H9 (cell line): ENCODE data around the gene PHF8. TPM values are rescaled to one million over a fixed set of nuclear protein-coding genes. Genes with fewer than 3 reads are reported as not detected.

Source experiments
- DNase-seq: peaks from one replicate; pipeline ENCODE4 v3.0.0-alpha.2; 2017
- H2AFZ ChIP-seq: one replicate; pipeline ENCODE4 v1.6.1; 2013; ENCODE audit warnings: mild to moderate bottlenecking, low read length, control low read depth, moderate library complexity
- H2AK5ac ChIP-seq: 2 replicates; pipeline ENCODE4 v1.6.1; 2013; ENCODE audit warnings: low read length, control low read depth, mixed read lengths; ENCODE audit not compliant: insufficient read length
- H2BK120ac ChIP-seq: one replicate; pipeline ENCODE4 v1.6.1; 2013; ENCODE audit warnings: low read depth, mild to moderate bottlenecking, low read length, control low read depth, inconsistent platforms; ENCODE audit not compliant: poor library complexity, severe bottlenecking
- H2BK12ac ChIP-seq: 2 replicates; pipeline ENCODE4 v1.6.1; 2013; ENCODE audit warnings: low read length, control low read depth, mixed read lengths, low read depth; ENCODE audit not compliant: insufficient read length
- H2BK15ac ChIP-seq: 2 replicates; pipeline ENCODE4 v1.6.1; 2013; ENCODE audit warnings: low read depth, low read length, control low read depth
- H2BK20ac ChIP-seq: one replicate; pipeline ENCODE4 v1.6.1; 2013; ENCODE audit warnings: low read depth, mild to moderate bottlenecking, low read length, control low read depth, inconsistent platforms; ENCODE audit not compliant: poor library complexity, severe bottlenecking
- H2BK5ac ChIP-seq: 2 replicates; pipeline ENCODE4 v1.6.1; 2013; ENCODE audit warnings: low read length, control low read depth, mixed read lengths; ENCODE audit not compliant: insufficient read length
- H3K14ac ChIP-seq: 2 replicates; pipeline ENCODE4 v1.6.1; 2013; ENCODE audit warnings: low read length, control low read depth; ENCODE audit not compliant: insufficient read depth
- H3K18ac ChIP-seq: 2 replicates; pipeline ENCODE4 v1.6.1; 2013; ENCODE audit warnings: low read depth, mild to moderate bottlenecking, mixed read lengths, low read length, control low read depth; ENCODE audit not compliant: insufficient read length
- H3K23ac ChIP-seq: 2 replicates; pipeline ENCODE4 v1.6.1; 2013; ENCODE audit warnings: low read length, control low read depth, mixed read lengths, low read depth; ENCODE audit not compliant: insufficient read length
- H3K23me2 ChIP-seq: 2 replicates; pipeline ENCODE4 v1.6.1; 2013; ENCODE audit warnings: low read depth, mild to moderate bottlenecking, mixed read lengths, low read length, control low read depth; ENCODE audit not compliant: insufficient read length, poor library complexity, severe bottlenecking
- H3K27ac ChIP-seq: 2 replicates; pipeline ENCODE4 v1.5.1; 2013; ENCODE audit warnings: low read length, control low read depth, mixed read lengths, low read depth; ENCODE audit not compliant: insufficient read length
- H3K27me3 ChIP-seq: 2 replicates; pipeline ENCODE4 v1.6.1; 2013; ENCODE audit warnings: low read length, control low read depth, inconsistent platforms; ENCODE audit not compliant: insufficient read depth
- H3K4ac ChIP-seq: 2 replicates; pipeline ENCODE4 v1.6.1; 2013; ENCODE audit warnings: low read depth, mild to moderate bottlenecking, control low read depth, inconsistent platforms, low read length, moderate library complexity
- H3K4me1 ChIP-seq: 2 replicates; pipeline ENCODE4 v1.6.1; 2013; ENCODE audit warnings: low read length, control low read depth, inconsistent platforms; ENCODE audit not compliant: insufficient read depth
- H3K4me2 ChIP-seq: 2 replicates; pipeline ENCODE4 v1.6.1; 2013; ENCODE audit warnings: low read length, control low read depth, mixed read lengths; ENCODE audit not compliant: insufficient read length, insufficient read depth
- H3K56ac ChIP-seq: 2 replicates; pipeline ENCODE4 v1.6.1; 2013; ENCODE audit warnings: low read depth, mild to moderate bottlenecking, mixed read lengths, low read length, control low read depth; ENCODE audit not compliant: insufficient read length
- H3K79me1 ChIP-seq: 2 replicates; pipeline ENCODE4 v1.6.1; 2013; ENCODE audit warnings: low read depth, mild to moderate bottlenecking, moderate library complexity, low read length, control low read depth, inconsistent platforms; ENCODE audit not compliant: insufficient read depth, poor library complexity, severe bottlenecking
- H3K79me2 ChIP-seq: 2 replicates; pipeline ENCODE4 v1.6.1; 2013; ENCODE audit warnings: low read length, control low read depth, inconsistent platforms; ENCODE audit not compliant: insufficient read depth
- H3K9ac ChIP-seq: 2 replicates; pipeline ENCODE4 v1.6.1; 2013; ENCODE audit warnings: low read length, control low read depth, mixed read lengths; ENCODE audit not compliant: insufficient read length; ENCODE audit errors: extremely low read depth
- H3K9me3 ChIP-seq: one replicate; pipeline ENCODE4 v1.6.1; 2013; ENCODE audit warnings: low read depth, low read length, inconsistent platforms; ENCODE audit not compliant: control insufficient read depth
- H3T11ph ChIP-seq: one replicate; pipeline ENCODE4 v1.6.1; 2013; ENCODE audit warnings: mild to moderate bottlenecking, low read length, control low read depth, inconsistent platforms
- H4K20me1 ChIP-seq: one replicate; pipeline ENCODE4 v1.6.1; 2013; ENCODE audit not compliant: control insufficient read depth, insufficient read length, insufficient read depth
- H4K5ac ChIP-seq: 2 replicates; pipeline ENCODE4 v1.6.1; 2013; ENCODE audit warnings: low read depth, mild to moderate bottlenecking, mixed read lengths, low read length, control low read depth; ENCODE audit not compliant: insufficient read length
- H4K8ac ChIP-seq: replicated peaks from 2 replicates; pipeline ENCODE4 v1.6.1; 2013; ENCODE audit warnings: low read length, control low read depth, mixed read lengths, low read depth; ENCODE audit not compliant: insufficient read length
- H4K91ac ChIP-seq: 2 replicates; pipeline ENCODE4 v1.6.1; 2013; ENCODE audit warnings: low read depth, mild to moderate bottlenecking, moderate library complexity, mixed read lengths, low read length, control low read depth; ENCODE audit not compliant: insufficient read length
- H3K27ac Mint-ChIP-seq, 3 experiments: 2 replicates in 2 of 3; 3 replicates in 1 of 3; pipeline ENCODE4 v1.8.0; 2020 to 2021; ENCODE audit warnings: mixed read lengths in 3 of 3, mild to moderate bottlenecking in 1 of 3, moderate library complexity in 1 of 3
- H3K27me3 Mint-ChIP-seq: 2 replicates; pipeline ENCODE4 v1.8.0; 2021; ENCODE audit warnings: low read depth, mild to moderate bottlenecking, moderate library complexity, mixed read lengths
- H3K36me3 Mint-ChIP-seq, 3 experiments: 2 replicates in 2 of 3; 3 replicates in 1 of 3; pipeline ENCODE4 v1.8.0; 2020 to 2021; ENCODE audit warnings: low read depth in 3 of 3, mixed read lengths in 3 of 3; ENCODE audit not compliant: insufficient read depth in 1 of 3
- H3K4me1 Mint-ChIP-seq, 2 experiments: 2 replicates each; pipeline ENCODE4 v1.8.0; 2020; ENCODE audit warnings: mixed read lengths in 2 of 2
- H3K4me3 Mint-ChIP-seq, 2 experiments: 2 replicates in 1 of 2; 3 replicates in 1 of 2; pipeline ENCODE4 v1.8.0; 2020 to 2021; ENCODE audit warnings: mild to moderate bottlenecking in 2 of 2, mixed read lengths in 2 of 2, moderate library complexity in 1 of 2
- H3K9me3 Mint-ChIP-seq, 2 experiments: 2 replicates in 1 of 2; 3 replicates in 1 of 2; pipeline ENCODE4 v1.8.0; 2020; ENCODE audit warnings: mild to moderate bottlenecking in 2 of 2, mixed read lengths in 2 of 2, moderate library complexity in 1 of 2
- CTCF ChIP-seq: fragments of 200-600 bp; sonication (generic); conservative IDR thresholded peaks from 3 replicates; pipeline ENCODE4 v1.8.0; 2021; ENCODE audit warnings: antibody characterized with exemption, mild to moderate bottlenecking
- WGBS: extraction: QIAGEN DNeasy Blood & Tissue Kit; methylation state at CpG from one replicate; pipeline ENCODE4 v1.1.7; 2013; ENCODE audit warnings: missing lambda C conversion rate, low lambda C conversion rate, mixed read lengths; ENCODE audit not compliant: insufficient read length; ENCODE audit errors: extremely low coverage; 5-methylcytosine and 5-hydroxymethylcytosine counted together
- total RNA-seq: library from RNA; stranded (reverse); gene quantifications from 2 replicates; pipeline ENCODE4 v1.2.1, GENCODE V29; 2021

Gene PHF8
- total RNA-seq, 1 experiment from 2014 or later: 38.9 TPM

GRCh38 chrX:54029529-54030143 is 14.6 kb downstream of the PHF8 start:
- Histone ChIP-seq H3K9ac (no peak overlapping the region), H4K8ac (no peak overlapping the region), H3K4me2 (no peak overlapping the region), H3K56ac (no peak overlapping the region), H3K27me3 (no peaks in the 10 kb centered on the region), H3K18ac (no peak overlapping the region), H2BK15ac (no peak overlapping the region), H3K4ac (no peak overlapping the region), H4K20me1 (no peaks in the 10 kb centered on the region), H2BK120ac (no peak overlapping the region), H3K27ac (no peak overlapping the region), H2BK20ac (no peak overlapping the region), H2AK5ac (no peak overlapping the region), H3K79me2 (no peaks in the 10 kb centered on the region; the same call in 1 of the 2 replicates), H3K9me3 (peaks cover 45% of the 10 kb centered on the region), H3K23ac (no peak overlapping the region), H3T11ph (no peak overlapping the region), H4K5ac (no peak overlapping the region), H3K14ac (no peak overlapping the region), H2BK12ac (no peak overlapping the region), H3K23me2 (no peaks in the 10 kb centered on the region), H3K79me1 (no peaks in the 10 kb centered on the region), H2AFZ (no peak overlapping the region), H3K4me1 (no peaks in the 10 kb centered on the region), H2BK5ac (no peak overlapping the region), H4K91ac (no peak overlapping the region)
- WGBS: no CpG with 5 or more reads among the region's 10 CpGs
- H3K27me3 Mint-ChIP-seq: no peaks in the 10 kb centered on the region
- peaks cover 28 to 80% (median 55%) of the 10 kb centered on the region in 3 experiments for H3K36me3 Mint-ChIP-seq
- H3K4me1 Mint-ChIP-seq: peaks cover 0 to 5% of the 10 kb centered on the region in 2 experiments; a peak in 3 of 4 replicates
- H3K27ac Mint-ChIP-seq: peak overlapping the region in 1 of 3 experiments; percentile 25; a peak in 1 of 7 replicates
- DNase-seq: no peak
- TF ChIP-seq CTCF: no peak
- peaks cover 70% of the 10 kb centered on the region in 2 experiments for H3K9me3 Mint-ChIP-seq
- H3K4me3 Mint-ChIP-seq: no peak overlapping the region
